Subcutaneous abdominal adipose tissue (tissue), 5 donors: ENCODE measurements around the gene WASHC4.
"Not testable (repeated sequence)": the region's sequence is repeated elsewhere in the genome, so short reads cannot be mapped to it uniquely, and the experiment has no call there.

Experiments used
- H3K27ac ChIP-seq: one replicate; pipeline ENCODE4 v1.7.0; 2013; ENCODE audit warnings: low read depth, mild to moderate bottlenecking, inconsistent platforms, low read length, moderate library complexity
- H3K27me3 ChIP-seq, 5 donors: one replicate each; pipeline ENCODE4 v1.7.0; 2013; ENCODE audit warnings: low read length in 5 of 5, inconsistent platforms in 1 of 5; ENCODE audit not compliant: control insufficient read depth in 5 of 5, insufficient read depth in 4 of 5
- H3K36me3 ChIP-seq, 5 donors: one replicate each; pipeline ENCODE4 v1.7.0; 2013; ENCODE audit warnings: low read length in 5 of 5; ENCODE audit not compliant: control insufficient read depth in 5 of 5, insufficient read depth in 5 of 5
- H3K4me1 ChIP-seq, 5 donors: one replicate each; pipeline ENCODE4 v1.7.0; 2013; ENCODE audit warnings: low read length in 5 of 5, mild to moderate bottlenecking in 3 of 5, moderate library complexity in 1 of 5; ENCODE audit not compliant: control insufficient read depth in 5 of 5, insufficient read depth in 5 of 5
- H3K4me3 ChIP-seq, 5 donors: one replicate each; pipeline ENCODE4 v1.7.0; 2013; ENCODE audit warnings: low read length in 5 of 5, low read depth in 1 of 5
- H3K9ac ChIP-seq, 5 donors: one replicate each; pipeline ENCODE4 v1.7.0; 2013; ENCODE audit warnings: low read length in 5 of 5, mild to moderate bottlenecking in 4 of 5, moderate library complexity in 3 of 5
- H3K9me3 ChIP-seq, 5 donors: one replicate each; pipeline ENCODE4 v1.7.0; 2013; ENCODE audit warnings: low read length in 5 of 5; ENCODE audit not compliant: control insufficient read depth in 5 of 5
- donor health status: healthy.
- donor health status: healthy.
- donor health status: healthy.
- donor health status: healthy.
- donor health status: healthy.

WASHC4 gene

GRCh38 chr12:105092336-105092735 lies 15.2 kb upstream of the WASHC4 start:
- H3K27ac ChIP-seq: no peak overlapping the region
- H3K4me3 ChIP-seq: no peak overlapping the region
- H3K27me3 ChIP-seq: peaks cover 0 to 7% (median 0%) of the 10 kb centered on the region in 5 donors
- H3K9me3 ChIP-seq: peaks cover 0 to 11% (median 5%) of the 10 kb centered on the region in 5 donors
- H3K4me1 ChIP-seq: no peaks in the 10 kb centered on the region
- no peak overlapping the region for H3K9ac ChIP-seq
- no peaks in the 10 kb centered on the region for H3K36me3 ChIP-seq

GRCh38 chr12:105095338-105095737 lies 12.2 kb upstream of the WASHC4 start:
- H3K27ac ChIP-seq, H3K9ac ChIP-seq, H3K4me1 ChIP-seq, H3K36me3 ChIP-seq, H3K4me3 ChIP-seq, H3K27me3 ChIP-seq: not testable (repeated sequence)
- H3K9me3 ChIP-seq: peaks cover 0 to 11% (median 5%) of the 10 kb centered on the region in 5 donors

GRCh38 chr12:105099356-105099755 lies 8.2 kb upstream of the WASHC4 start:
- Histone ChIP-seq H3K36me3 (no peaks in the 10 kb centered on the region), H3K9ac (no peak overlapping the region), H3K27me3 (no peaks in the 10 kb centered on the region), H3K4me1 (peaks cover 0 to 7% (median 0%) of the 10 kb centered on the region in 5 donors), H3K27ac (no peak overlapping the region), H3K4me3 (no peak overlapping the region), H3K9me3 (peaks cover 0 to 9% (median 5%) of the 10 kb centered on the region in 5 donors)

- H3K27ac ChIP-seq: no peak overlapping the region
- peaks cover 0 to 7% (median 0%) of the 10 kb centered on the region in 5 donors for H3K4me1 ChIP-seq
- H3K9me3 ChIP-seq: peaks cover 0 to 5% (median 3%) of the 10 kb centered on the region in 5 donors
- H3K27me3 ChIP-seq: no peaks in the 10 kb centered on the region
- H3K36me3 ChIP-seq: no peaks in the 10 kb centered on the region
- H3K4me3 ChIP-seq: no peak overlapping the region
- no peak overlapping the region for H3K9ac ChIP-seq
These were observed 7.1 kb upstream of the WASHC4 start for GRCh38 chr12:105100207-105100985.

GRCh38 chr12:105100998-105101397 lies 6.5 kb upstream of the WASHC4 start:
- peaks cover 0 to 7% (median 0%) of the 10 kb centered on the region in 5 donors for H3K4me1 ChIP-seq
- H3K27ac ChIP-seq: no peak overlapping the region

GRCh38 chr12:105102673-105103072 lies 4.9 kb upstream of the WASHC4 start:
- Histone ChIP-seq H3K27ac (no peak overlapping the region), H3K36me3 (no peaks in the 10 kb centered on the region), H3K4me3 (no peak overlapping the region), H3K9ac (no peak overlapping the region), H3K9me3 (peaks cover 0 to 2% (median 0%) of the 10 kb centered on the region in 5 donors), H3K4me1 (peaks cover 0 to 15% (median 7%) of the 10 kb centered on the region in 5 donors), H3K27me3 (no peaks in the 10 kb centered on the region)

More at GRCh38 chr12:105100998-105101397, 6.5 kb upstream of the WASHC4 start:
- H3K9me3 ChIP-seq: peaks cover 0 to 3% (median 0%) of the 10 kb centered on the region in 5 donors
- H3K9ac ChIP-seq: no peak overlapping the region
- H3K36me3 ChIP-seq: no peaks in the 10 kb centered on the region
- no peak overlapping the region for H3K4me3 ChIP-seq
- H3K27me3 ChIP-seq: no peaks in the 10 kb centered on the region

GRCh38 chr12:105104762-105105161 lies 2.8 kb upstream of the WASHC4 start:
- H3K9me3 ChIP-seq: peaks cover 0 to 2% (median 0%) of the 10 kb centered on the region in 5 donors
- H3K27me3 ChIP-seq: no peaks in the 10 kb centered on the region

GRCh38 chr12:105106621-105107020 lies 910 bp upstream of the WASHC4 start:
- no peaks in the 10 kb centered on the region for H3K36me3 ChIP-seq
- H3K4me1 ChIP-seq: peaks cover 0 to 38% (median 33%) of the 10 kb centered on the region in 5 donors
- H3K27ac ChIP-seq: no peak overlapping the region
- peaks cover 0 to 2% (median 0%) of the 10 kb centered on the region in 5 donors for H3K9me3 ChIP-seq
- H3K27me3 ChIP-seq: no peaks in the 10 kb centered on the region
- H3K9ac ChIP-seq: peak overlapping the region in 2 of 5 donors; percentile 75 to 84
- peak overlapping the region; percentile 79 to 100 (median 94) for H3K4me3 ChIP-seq

More at GRCh38 chr12:105104762-105105161, 2.8 kb upstream of the WASHC4 start:
- Histone ChIP-seq H3K9ac (no peak overlapping the region), H3K27ac (no peak overlapping the region), H3K36me3 (no peaks in the 10 kb centered on the region), H3K4me1 (peaks cover 0 to 30% (median 21%) of the 10 kb centered on the region in 5 donors), H3K4me3 (no peak overlapping the region)

- peak overlapping the region; percentile 91 for H3K27ac ChIP-seq
- H3K27me3 ChIP-seq: no peaks in the 10 kb centered on the region
- H3K9me3 ChIP-seq: peaks cover 0 to 2% (median 0%) of the 10 kb centered on the region in 5 donors
- peak overlapping the region; percentile 59 to 89 (median 78) for H3K9ac ChIP-seq
- H3K4me1 ChIP-seq: peaks cover 0 to 38% (median 33%) of the 10 kb centered on the region in 5 donors
- peak overlapping the region; percentile 79 to 100 (median 94) for H3K4me3 ChIP-seq
- H3K36me3 ChIP-seq: peaks cover 0 to 5% (median 2%) of the 10 kb centered on the region in 5 donors
These were observed 399 bp upstream of the WASHC4 start for GRCh38 chr12:105107171-105107493.

GRCh38 chr12:105109465-105110212 lies 2.1 kb downstream of the WASHC4 start:
- peaks cover 0 to 42% (median 33%) of the 10 kb centered on the region in 5 donors for H3K4me1 ChIP-seq
- H3K9ac ChIP-seq: peak overlapping the region; percentile 32 to 56 (median 39)
- peaks cover 0 to 2% (median 0%) of the 10 kb centered on the region in 5 donors for H3K9me3 ChIP-seq
- H3K27ac ChIP-seq: peak overlapping the region; percentile 91
- peaks cover 4 to 17% (median 7%) of the 10 kb centered on the region in 5 donors for H3K36me3 ChIP-seq
- no peaks in the 10 kb centered on the region for H3K27me3 ChIP-seq
- peak overlapping the region; percentile 2 to 100 (median 94) for H3K4me3 ChIP-seq
